Activated naive CD4-positive, alpha-beta T cell treated with anti-CD3 and anti-CD28 coated beads, Interleukin-2, amount 50 U/mL, for 16 hours (primary cell): ENCODE results near the gene HSPA5.
A peak's percentile ranks its signal among the peaks of the same experiment; 100 is the strongest.

Source experiments
- DNase-seq: peaks from one replicate; pipeline ENCODE4 v3.0.0-alpha.2; 2020

HSPA5 gene

GRCh38 chr9:125189361-125190289, 51.5 kb downstream of the HSPA5 start, which contains the start of gene PPP6C:
Gene PPP6C (minus strand): TSS chr9:125189803. CDS start chr9:125189718, 85 bp downstream.
- peak; percentile 99 for DNase-seq

- peak; percentile 34 for DNase-seq
These were observed 52.2 kb downstream of the HSPA5 start for GRCh38 chr9:125189011-125189360.
